Measurements from ENCODE around the gene TXK.

TXK gene

DNA sequence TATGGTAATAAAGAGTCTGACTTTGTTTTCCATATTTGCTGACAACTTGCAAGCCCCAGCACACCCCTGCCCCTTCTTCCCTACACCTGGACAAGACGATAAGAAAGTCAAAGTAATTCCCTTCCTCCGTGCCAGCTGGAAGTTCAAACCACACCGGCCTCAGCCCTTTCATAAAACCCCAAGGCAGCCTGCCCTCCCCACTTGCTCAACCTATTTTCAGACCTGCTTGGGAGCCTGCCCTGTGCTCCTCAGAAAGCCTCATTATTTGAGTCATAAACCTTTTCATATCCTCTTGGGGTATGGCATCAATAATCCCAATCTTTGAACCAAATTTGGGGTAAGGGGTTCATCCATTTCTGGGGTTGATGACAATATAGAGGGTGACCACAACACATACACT is 88.0 kb downstream of the TXK start:
- DNase-seq, result no peak

DNA sequence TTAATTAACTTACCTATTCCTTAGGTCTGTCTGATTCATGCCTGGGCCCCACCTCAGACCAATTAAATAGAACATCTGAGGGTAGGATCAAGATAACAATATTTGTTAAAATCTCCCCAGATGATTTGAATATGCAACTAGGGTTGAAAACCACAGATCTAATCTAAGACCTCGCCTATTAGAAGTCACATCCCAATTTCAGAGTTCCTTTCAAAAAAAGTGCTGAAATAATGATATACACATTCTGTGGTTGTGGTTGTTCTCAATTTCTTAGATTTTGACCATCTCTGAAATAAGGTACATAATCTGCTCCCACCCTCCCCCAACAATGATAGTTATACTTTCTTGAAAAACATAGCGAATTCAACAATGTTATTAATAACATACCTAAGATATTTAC is 89.8 kb downstream of the TXK start:
- no peak for DNase-seq

DNA sequence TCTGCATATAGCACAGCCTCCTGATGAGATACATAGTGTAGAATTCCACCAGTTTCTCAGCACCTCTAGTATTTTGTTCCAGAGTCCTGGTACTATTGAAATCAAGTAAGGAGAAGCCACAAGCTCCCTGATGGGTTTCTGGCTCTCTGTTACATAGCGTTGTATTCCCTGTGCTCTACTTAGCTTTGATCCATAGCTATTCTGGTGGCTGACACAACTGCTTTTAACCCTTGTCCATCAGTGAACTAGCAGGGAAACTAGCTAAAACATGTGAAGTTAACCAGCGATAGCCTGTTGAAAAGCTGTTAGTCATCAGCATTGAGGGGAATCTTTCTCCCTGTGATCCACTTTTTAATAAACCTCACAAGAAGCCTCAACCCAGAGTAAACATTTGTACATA is 90.5 kb downstream of the TXK start:
- DNase-seq, result no peak

DNA sequence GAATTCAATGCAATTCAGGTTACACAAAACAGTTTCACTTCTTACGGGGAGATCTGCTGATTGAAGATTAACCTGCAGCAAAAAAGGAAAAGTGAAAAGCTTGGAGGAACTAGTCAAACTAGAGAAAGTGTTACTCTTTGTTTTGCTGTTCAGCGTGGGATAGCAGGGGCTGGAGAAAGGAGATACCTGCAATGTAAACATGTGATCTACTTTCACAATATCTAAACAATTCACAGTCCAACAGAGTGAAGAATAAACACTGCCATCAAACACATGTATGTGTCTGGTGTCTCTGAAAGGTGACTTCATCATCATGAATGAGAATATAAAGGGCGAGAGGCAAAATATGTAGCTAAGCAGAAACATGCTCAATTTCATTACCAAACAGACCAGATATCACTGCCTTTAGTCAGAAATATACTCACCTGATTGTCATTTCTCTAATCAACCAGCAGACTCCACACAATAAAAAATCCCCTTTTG is 91.0 kb downstream of the TXK start:
- no peak for DNase-seq

DNA sequence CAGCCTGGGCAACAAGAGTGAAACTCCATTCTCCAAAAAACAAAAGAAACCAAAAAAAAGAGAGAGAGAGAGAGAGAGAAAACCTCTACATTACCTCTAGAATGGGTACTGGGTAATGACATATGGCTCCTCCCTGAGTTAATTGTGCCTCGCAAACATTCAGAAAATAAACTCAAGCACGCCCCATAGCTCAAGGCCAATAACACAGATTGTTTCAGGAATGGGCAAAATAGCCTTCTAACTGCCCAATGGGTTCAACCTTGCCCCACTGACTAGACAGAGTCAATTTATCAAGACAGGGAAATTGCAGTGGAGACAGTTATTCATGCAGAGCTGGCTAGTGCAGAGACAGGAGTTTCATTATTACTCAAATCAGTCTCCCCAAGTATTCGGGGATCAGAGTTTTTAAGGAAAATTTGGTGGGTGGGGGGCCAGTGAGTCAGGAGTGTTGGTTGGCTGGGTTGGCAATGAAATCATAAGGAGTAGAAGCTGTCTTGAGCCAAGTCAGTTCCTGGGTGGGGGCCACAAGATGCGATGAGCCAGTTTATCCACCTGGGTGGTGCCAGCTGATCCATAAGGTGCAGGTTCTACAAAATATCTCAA is 92.4 kb downstream of the TXK start:
- DNase-seq, result no peak

DNA sequence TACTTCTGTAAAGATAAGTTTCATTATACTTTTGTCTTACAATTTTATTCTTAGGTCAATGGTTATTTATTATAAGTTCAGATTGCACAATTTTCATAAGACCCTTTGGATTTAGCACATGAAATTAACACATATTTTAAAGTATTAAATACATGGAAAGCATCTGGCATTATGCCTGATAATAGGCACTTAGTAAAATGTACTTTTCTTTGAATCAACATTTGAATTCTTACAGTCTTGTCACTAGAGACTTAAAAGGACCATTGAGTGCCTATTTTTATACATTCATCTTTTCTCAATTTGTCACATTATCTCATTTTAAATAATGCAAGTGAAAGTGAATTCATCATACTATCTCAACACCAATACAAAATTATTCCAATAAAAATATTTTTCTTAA is 94.5 kb downstream of the TXK start:
- DNase-seq, result no peak

DNA sequence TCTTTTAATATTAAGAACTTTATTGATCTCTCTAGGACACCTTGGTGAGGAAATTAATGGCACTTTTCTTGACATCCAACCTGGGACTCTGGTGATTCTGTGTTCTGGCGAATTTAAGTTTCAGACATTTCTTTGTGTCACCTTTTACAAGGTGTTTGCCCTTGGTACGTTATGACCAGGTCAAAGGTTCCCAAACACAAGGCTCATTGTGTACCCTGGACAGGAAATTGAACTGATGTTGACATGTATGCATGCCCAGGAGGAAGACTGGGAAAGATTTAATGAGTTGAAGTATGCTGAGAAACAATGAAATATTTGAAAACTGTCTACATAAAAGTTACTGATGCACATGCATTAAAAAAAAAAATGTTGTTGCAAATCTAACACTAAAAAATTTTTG is 95.4 kb downstream of the TXK start:
- DNase-seq, result no peak

DNA sequence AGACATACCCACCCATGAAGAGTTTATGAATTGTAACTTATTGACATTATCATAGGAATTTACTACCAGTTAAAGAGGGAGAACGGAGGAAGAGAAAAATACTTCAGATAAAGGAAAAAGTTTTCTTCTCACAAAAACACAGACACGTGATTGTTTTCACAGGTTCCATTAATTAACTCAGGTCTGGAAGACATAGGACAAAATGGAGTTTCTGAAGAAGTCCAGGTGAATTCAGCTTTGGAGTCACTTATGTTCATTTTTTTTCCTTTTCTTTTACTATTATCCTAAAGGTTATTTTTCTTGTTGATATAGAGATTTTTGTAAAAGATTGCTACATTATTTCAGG is 97.0 kb downstream of the TXK start:
- no peak for DNase-seq

DNA sequence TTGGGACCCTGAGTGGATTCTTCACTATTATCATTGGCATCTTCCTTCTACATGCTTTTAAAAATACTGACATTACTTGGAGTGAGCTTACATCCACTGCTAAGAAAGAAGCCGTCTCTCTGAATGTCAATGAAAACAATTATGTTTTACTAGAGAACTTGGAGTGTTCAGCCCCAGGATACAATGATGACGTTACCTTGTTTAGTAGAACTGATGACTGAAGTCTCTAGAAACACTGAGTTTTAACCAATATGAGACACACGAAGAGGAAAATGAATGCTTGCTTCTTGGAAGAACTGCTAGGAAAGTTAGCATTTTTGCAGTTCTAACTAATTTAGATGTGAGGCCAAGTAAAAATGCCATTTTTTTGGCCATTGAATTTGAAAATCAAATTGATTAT is 98.1 kb downstream of the TXK start:
- no peak for DNase-seq

DNA sequence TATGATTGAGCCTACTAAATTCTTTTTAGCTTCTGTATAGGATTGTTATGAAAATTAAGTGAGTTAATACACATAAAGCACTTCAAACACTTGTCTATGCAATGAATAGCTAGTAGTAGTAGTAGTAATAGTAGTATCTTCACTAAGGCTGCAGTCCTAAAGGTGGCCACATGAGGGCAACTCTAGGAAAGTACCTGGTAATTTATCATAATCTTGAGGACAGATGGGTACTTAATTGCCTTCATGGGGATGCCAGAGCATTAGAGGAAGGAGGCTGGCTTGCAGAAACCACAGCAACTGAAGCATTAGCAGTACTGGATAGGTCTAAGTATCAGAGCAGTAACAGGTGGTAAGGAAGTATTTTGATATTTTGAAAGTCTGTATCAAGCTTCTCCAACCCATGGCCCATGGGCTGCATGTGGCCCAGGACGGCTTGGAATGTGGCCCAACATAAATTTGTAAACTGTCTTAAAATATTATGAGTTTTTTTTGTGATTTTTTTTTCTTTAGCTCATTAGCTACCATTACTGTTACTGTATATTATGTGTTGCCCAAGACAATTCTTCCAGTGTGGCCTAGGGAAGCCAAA is 100.1 kb downstream of the TXK start:
- no peak for DNase-seq

DNA sequence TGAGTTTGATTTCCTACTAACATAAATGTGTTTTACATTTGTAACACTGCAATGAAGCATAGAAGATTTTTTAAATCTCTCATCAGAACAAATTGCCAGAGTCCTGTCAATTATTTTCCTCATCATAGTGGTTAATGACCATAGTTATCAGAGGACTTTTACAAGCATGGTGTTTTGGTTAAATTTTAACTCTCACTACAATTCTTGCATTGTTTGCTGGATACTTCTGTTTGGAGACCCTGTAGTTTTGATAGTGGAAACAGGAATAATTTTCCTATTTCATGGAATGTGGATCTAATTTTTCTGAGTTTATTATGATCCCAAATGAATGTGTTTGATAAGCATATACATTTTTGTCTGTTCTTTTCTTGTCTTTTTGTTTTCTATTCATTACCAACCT is 100.6 kb downstream of the TXK start:
- no peak for DNase-seq

DNA sequence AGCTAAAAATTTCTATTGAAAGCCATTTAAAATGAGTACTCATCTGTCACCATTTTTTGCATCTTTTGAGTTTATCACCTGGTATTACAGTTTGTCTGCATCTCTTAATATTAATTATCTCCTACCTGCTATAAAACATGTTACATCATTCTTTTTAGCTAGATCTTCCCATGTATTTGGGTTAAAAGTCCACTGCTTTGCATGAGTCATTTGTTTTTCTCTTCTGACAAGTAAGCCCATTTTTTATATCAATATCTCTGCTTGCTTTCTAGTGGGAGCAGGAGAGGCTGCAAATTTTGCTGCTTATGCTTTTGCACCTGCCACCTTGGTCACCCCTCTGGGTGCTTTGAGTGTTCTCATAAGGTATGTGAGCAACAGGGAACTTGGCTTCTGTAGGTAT is 101.3 kb downstream of the TXK start:
- no peak for DNase-seq

DNA sequence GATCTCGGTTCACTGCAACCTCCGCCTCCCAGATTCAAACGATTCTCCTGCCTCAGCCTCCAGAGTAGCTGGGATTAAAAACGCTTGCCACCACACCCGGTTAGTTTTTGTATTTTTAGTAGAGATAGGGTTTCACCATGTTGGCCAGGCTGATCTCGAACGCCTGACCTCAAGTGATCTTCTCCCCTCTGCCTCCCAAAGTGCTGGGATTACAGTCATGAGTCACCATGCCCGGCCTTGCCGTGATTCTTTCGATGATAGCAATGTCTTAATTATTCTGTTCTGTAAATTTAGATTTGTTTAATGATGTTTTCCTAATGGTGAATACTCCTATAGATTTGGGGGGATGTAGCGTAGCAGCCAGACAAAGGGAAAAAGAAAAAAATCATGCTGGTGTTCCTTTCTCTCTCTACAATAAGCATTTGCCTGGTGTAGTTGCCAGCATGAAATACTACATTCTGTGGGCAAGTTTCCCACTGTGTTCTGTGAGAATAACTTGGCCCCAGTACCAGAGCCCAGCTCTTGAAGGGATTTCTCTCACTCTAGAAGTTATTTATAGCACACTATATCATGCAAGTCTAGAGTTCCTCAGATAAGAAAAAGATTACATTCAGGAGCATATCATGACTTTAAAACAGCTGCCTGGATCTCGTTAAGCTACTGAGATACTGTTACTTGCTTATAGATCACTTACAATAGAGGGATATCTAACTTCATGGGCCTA is 102.1 kb downstream of the TXK start:
- DNase-seq, result no peak

DNA sequence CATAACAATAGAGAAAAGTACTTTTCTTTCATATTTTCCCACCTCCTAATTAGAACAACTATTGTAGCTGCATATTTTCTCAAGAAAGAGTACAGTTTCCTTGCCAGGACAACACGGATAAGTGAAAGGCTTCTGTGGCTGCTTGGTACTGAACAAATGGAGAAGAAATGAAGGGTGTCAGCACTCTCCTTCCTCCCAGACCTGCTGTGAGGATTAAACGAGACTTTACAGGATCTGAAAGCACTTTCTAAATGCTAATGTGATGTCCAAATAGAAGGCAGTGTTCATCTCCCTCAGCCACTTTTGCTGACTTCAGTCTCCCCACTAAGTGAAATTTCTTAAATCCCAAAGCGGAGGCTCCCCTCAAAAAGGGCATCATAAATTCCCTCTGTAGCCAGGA is 103.6 kb downstream of the TXK start:
- no peak for DNase-seq

DNA sequence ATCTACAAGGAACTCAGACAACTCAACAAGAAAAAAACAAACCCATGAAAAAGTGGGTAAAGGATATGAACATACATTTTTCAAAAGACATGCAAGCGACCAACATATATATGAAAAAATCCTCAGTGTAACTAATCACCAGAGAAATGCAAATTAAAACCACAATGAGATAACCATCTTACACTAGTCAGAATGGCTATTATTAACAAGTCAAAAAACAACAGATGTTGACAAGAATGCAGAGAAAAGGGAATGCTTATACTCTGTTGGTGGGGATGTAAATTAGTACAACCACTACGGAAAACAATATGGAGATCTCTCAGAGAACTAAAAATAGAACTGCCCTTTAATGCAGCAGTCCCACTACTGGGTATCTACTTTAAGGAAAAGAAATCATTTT is 105.4 kb downstream of the TXK start:
- DNase-seq, result no peak

DNA sequence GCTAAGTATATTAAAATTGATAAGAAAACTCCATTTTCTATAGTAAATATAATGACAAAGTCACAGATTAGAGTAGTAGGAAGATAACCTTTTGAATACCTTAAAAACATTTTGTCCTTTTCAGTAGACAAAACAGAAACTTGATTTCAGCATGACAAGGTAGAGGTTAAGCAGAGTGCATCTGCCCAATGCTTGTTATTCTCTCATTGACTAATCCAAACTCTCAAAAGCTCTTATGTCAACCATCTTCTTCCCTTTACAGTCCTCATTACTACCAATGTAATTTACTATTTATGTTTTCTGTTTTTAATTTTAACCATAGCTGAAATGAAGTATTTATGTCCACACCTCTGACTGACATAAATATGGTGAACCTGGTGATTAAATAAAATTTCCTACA is 106.4 kb downstream of the TXK start:
- no peak for DNase-seq

DNA sequence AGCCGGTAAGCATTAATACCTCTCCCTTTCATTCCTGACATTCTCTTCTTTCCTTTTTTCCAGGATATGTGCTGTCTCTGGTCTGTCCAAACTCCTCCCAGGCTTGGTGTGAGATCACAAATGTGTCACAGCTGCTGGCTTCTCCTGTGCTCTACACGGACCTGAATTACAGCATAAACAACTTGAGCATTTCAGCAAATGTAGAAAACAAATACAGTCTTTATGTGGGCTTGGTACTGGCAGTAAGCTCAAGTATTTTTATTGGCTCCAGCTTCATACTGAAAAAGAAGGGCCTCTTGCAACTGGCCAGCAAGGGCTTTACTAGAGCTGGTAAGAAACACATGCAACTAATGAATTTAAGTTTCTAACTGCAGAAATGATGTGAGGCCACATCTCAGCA is 109.0 kb downstream of the TXK start:
- DNase-seq, result no peak

DNA sequence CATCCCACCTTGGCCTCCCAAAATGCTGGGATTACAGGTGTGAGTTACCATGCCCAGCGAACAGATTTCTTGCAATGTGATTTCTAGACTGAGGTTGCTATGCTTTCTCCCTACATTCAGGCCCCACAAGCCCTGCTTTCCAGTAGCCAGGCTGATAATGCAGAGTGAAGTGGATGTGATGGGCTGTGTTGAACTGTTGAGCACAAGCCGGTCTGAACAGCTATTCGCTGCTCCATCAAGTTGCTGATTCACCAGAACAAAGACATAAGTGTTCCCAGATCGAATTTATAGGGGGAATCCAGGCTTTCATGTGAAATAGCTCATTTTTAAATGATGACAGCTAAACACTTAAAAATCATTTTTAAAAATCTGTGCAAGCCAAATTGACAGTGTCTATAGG is 109.5 kb downstream of the TXK start:
- DNase-seq, result no peak

DNA sequence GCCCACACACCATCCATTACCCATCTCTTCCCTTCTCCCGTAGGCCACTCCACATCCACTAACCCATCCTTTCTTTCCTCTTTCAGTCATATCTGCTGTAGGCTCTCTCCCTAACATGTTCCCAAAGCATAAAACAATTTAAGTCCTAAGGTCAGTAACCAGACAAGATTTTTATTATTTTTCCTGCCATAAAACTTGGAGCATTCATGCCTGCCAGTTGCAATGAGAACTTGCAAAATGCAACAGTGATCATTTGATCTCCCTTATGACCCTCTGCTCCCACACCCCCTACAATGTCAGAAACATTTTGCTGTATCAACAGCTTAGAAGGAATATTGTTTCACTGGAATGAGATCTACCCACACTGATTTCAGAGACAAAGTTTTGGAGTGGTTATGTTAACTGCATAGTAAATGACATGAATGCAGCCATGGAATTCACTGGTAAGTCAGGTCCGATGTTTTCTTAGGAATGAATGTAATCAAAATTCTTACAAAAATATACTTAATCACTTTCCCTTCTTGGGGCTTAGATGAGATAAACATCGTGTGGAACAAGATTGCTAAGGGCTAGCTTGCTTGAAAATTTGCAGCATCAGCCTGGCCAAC is 111.8 kb downstream of the TXK start:
- no peak for DNase-seq

DNA sequence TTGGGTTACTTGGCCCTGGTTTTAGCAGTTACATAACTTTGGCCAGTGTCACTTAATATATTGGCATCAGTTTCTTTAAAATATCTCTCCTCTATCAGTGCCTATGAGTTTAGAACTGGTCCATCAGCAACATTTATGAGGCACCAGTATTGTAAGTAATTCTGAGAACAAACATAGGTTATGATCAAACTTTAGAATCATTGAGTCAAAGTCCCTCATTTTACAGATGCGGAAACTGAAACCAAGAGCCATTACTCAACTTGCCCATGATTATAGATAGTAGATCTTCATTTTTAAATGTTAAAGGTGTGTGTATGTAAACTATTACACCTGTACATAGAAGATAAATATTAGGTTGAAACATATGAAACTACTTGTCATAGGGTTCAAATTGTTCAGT is 113.0 kb downstream of the TXK start:
- no peak for DNase-seq

DNA sequence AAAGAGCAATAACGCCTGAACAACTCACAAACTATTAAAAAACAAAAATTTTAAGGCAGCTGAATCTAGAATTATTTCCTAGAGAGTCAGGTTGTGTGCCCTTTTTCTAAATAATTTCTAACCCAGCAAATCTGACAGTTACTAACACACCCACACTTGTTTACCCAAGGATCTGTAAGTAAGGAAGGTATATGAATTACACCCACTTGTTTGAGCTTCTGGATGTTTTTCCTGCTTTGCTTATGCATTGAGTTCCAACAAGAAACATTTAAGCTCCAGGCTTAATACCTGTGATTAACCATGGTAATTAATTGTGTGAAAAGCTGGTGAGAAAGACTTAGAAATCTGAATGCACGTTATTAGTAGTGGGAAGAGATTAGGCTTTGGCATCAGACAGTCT is 115.9 kb downstream of the TXK start:
- no peak for DNase-seq

DNA sequence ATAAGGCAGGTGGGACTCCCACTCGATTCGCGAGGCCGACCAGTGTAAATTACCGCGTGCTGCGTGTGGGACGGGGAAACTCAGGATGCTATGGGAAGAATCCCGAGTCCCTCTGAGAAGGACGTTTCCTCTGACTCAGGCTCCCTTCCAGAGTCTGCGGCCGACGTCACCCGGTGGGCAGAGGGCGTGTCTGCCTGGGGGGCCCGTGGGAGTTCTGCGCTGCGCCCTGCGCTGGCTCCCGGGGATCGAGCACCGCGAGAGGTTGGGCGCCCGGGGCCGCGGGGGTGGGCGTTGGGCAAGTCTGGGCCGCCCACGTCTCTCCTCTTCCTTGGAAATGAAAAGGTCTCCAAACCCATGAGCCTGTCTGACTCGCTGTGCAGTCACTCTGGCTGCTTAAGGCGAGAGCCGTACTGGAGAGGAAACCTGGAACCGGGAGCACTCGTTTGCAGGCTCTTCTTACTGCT is 116.9 kb downstream of the TXK start:
- DNase-seq, result no peak
